ENCODE data around the gene EBF3. TPM values are rescaled to one million over a fixed set of nuclear protein-coding genes. Genes with fewer than 3 reads are reported as not detected.

The EBF3 gene
- total and polyA plus RNA-seq, 9 of the 15 experiments (the other 6 are each of a cell fraction or from before 2014, with no cell fraction given), result not detected

DNA sequence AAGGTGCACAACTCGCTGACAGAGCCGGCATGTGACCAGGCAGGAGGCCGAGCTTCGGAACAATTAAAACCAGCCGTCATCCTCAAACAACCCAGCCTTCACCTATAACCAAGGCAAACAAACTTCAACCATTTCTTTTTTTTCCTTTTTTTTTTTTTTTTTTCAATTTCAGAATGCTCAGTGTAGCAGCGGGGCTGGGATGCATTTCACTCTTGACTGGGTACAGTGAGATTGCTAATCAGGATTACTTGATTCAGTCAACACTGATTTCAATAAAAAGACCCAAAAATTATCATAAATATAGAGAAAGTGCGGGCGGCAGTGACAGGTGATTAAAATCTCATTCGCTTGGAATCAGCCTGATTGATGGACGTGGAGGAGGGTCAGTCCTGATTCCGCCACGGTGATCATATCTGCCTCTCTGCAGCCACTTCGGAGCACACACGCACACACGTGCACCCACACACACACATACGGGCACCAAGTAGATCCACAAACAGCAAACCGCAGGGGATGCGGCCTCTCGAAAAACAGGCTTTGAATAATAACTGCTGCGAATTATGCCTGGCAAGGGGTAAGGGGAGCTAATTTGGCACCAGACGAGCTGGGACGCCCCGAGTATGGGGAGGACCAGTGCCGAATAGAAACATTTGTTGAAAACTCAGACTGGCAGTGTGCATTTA, 31.2 kb downstream of the EBF3 start (continued):
- TF ChIP-seq ZNF3 (CRISPR knock-in tag; IDR thresholded peaks at IDR 0.05), result no peak

DNA sequence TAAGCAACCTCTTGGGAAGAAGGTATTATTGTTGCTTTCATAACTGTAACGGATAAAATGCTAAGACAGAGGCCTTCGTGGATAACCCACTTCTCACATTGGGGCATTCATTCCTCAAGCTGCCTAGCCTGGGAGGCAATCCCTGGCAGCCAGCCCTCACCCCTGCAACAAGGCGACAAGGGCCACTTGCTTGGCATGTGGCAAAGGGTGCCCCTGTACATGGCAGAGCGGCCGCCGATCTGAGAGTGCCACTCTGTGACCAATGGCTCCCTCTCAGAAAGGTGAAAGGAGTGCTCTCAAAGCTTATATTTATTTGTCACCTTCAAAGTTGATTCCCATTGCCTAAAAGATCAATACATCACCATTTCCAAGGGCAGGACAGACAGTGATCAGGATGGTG, 31.9 kb downstream of the EBF3 start:
- Histone ChIP-seq H3K79me2 (ENCODE audit: control insufficient read depth, insufficient read depth, low read length) (no peaks in the 10 kb centered on the region), H3K4me2 (ENCODE audit: insufficient read depth, low read length) (no peak overlapping the region), H3K9me3 (replicated peaks; ENCODE audit: control insufficient read depth, insufficient read depth, low read depth, low read length) (no peaks in the 10 kb centered on the region), H3K9me1 (ENCODE audit: control insufficient read depth, insufficient read depth, low read length) (no peaks in the 10 kb centered on the region), H4K20me1 (replicated peaks; ENCODE audit: control insufficient read depth, insufficient read depth, low read length) (no peaks in the 10 kb centered on the region), H3K27ac (ENCODE audit: extremely low read depth, low read depth, low read length) (no peak overlapping the region), H3K36me3 (ENCODE audit: control insufficient read depth, insufficient read depth, low read length) (no peaks in the 10 kb centered on the region), H3K4me3 (no peak overlapping the region), H3K9ac (ENCODE audit: insufficient read depth in 1 of 2, low read depth in 2 of 2, low read length in 2 of 2) (no peak overlapping the region), H3K27me3 (ENCODE audit: control insufficient read depth in 2 of 2, insufficient read depth in 2 of 2, low read length in 2 of 2) (peaks cover 0 to 14% of the 10 kb centered on the region in 2 experiments; a peak in 2 of 5 replicates), H3K4me1 (replicated peaks in 1 of 2; ENCODE audit: control insufficient read depth in 2 of 2, insufficient read depth in 2 of 2, low read length in 2 of 2) (no peaks in the 10 kb centered on the region), H2AFZ (ENCODE audit: low read depth, low read length) (no peak overlapping the region)
- TF ChIP-seq, protein P1, sequence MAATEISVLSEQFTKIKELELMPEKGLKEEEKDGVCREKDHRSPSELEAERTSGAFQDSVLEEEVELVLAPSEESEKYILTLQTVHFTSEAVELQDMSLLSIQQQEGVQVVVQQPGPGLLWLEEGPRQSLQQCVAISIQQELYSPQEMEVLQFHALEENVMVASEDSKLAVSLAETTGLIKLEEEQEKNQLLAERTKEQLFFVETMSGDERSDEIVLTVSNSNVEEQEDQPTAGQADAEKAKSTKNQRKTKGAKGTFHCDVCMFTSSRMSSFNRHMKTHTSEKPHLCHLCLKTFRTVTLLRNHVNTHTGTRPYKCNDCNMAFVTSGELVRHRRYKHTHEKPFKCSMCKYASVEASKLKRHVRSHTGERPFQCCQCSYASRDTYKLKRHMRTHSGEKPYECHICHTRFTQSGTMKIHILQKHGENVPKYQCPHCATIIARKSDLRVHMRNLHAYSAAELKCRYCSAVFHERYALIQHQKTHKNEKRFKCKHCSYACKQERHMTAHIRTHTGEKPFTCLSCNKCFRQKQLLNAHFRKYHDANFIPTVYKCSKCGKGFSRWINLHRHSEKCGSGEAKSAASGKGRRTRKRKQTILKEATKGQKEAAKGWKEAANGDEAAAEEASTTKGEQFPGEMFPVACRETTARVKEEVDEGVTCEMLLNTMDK (IDR thresholded peaks at IDR 0.05; ENCODE audit: borderline replicate concordance, insufficient read depth, low read depth, low read length, poor library complexity, severe bottlenecking), result no peak
- no peak for TF ChIP-seq TSC22D4 (tag; IDR thresholded peaks at IDR 0.05)
- ChIA-PET CTCF (ENCODE audit: low intra/inter-chr PET ratio) (no interaction called here), POLR2A (no interaction called here)
- no peak for DNase-seq (ENCODE audit: extremely low read depth in 1 of 4, low spot score in 3 of 4)
- no TSS peak for BruUV-seq (replicated peaks)
- no peak for ATAC-seq
- WGBS (ENCODE audit: insufficient coverage, low coverage, missing lambda C conversion rate), result 0% methylated on average over 6 of the region's 6 CpGs
- intact Hi-C loops (cut with micrococcal nuclease), result no loop called here
- in situ Hi-C loops (cut with MboI), result no loop called here
- FAIRE-seq, result no peak
